GF-D8 (cell line): ENCODE data around the gene SFXN4.

ENCODE experiments used
- DNase-seq: peaks from one replicate; lab custom pipeline; 2025; lab: John Stamatoyannopoulos, UW

Gene SFXN4, protein sequence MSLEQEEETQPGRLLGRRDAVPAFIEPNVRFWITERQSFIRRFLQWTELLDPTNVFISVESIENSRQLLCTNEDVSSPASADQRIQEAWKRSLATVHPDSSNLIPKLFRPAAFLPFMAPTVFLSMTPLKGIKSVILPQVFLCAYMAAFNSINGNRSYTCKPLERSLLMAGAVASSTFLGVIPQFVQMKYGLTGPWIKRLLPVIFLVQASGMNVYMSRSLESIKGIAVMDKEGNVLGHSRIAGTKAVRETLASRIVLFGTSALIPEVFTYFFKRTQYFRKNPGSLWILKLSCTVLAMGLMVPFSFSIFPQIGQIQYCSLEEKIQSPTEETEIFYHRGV

DNA sequence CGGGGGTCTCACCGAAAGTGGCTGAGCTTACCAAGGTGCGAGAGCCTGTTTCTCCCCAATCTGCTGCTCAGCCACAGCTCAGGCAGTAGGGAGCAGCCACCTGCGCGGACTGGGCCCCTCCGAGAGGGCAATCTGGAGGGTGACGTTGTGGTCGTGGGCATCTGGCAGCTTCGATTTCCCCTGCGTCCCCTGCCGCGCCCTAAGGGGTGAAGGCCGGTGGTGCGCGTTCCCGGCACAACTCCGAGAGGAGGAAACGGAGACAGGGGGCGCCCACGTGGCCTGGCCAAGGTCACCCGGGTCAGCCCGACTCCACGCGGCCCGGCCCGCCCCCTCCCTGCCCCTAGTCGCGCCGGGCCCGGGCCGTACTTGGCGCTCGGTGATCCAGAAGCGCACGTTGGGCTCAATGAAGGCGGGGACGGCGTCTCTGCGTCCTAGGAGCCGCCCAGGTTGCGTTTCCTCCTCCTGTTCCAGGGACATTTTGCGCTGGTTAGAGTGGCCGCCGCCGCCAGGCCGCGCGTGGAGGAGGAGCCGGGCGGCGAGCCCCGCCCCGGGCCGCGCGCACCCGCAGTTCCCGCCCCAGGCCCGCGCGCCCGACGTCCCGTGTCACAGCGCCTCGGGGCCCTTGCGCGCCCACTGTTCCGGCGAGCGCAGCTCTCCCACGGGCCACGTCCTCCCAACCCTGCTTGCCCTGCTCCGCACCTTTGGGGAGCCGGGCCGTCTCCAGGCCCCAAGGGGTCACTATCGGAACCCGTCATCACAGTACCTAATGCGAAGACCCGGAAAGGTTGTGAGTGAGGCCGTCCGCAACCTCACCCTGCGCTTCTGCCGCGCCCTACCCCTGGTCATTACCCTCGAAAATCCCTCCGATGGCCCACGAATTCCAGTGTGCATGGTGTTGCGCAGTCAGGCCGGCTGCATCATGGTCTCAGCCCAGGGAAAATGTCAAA, at the start of gene SFXN4:
Gene SFXN4, minus strand, starts transcription at position 544 of the 947 bp plus-strand sequence. Its CDS starts 67 bp downstream, at position 477.
- DNase-seq, result peak; percentile 81

DNA sequence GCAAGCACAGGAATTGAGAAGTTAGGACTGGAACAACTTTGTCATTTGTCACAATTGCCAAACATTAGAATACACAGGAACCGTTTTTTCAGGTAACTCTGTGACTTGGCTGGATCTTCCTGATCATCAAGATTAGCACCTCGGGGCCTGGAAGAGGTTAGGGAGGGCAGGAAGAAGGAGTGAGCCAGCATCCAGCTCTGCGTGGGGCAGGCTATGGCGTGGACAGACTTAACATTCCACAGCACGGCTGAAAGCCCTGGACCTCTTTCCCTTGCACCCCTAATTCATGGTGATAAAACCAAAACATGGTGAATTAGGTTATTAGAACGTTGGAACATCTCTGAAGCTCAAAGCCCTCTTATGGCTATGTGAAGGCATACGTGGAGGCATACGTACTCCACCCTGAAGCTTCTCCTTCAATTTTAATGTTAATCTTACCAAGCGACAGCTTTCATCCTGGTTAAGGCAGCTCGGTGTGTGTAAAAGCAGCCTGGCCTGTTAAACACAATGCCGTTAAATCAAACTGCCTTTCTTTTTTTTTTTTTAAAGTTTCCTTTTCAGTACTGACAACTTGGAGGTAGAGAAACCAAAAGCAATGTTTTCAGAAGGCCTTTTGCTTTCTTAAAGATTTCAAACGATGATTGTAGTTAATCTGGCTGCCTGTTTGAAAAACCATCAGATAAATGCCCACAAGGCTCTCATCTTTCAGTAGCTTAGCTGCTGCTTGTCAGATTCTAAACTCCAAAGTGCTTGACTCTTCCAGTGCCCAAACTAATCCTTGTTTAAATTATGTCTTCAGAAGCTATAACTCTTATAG, 46.3 kb upstream of the SFXN4 start:
- DNase-seq, result no peak

DNA sequence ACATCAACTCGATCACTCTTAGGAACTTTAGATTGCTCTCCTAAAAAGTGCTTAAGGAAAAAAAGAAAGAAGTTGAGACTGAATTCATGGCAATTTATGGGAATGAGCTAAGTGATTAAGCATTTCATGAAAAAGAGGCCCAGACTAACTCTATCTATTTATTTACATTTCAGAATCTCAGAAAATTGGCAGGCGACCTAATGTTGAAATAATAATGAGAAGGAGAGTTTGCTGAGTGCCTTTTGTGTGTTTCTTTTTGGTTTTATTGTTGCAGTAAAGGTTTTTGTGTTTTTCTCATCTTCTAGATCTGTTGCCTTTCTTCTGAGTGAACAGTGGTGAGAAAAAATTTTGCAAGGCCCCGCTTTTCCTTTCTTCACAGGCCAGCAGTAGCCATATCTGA, 45.7 kb upstream of the SFXN4 start:
- DNase-seq, result no peak

DNA sequence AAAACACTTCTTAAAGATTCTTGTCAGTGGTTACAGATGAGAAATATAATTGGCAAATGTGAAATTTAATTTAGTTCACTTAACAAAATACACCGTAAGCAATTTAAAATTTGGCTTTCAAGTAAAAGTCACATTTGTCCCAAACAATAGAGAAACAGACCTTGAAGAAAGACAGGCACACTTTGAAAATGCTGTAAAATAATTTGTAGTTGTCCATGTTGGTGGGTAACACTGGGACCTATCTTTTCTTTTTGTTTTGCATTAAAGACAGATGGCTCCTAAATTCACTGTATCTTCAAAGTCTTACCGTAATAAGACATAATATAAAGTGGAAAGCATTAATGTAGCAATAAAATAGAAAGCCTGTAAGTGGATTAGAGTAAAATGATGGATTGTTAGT, 45.1 kb upstream of the SFXN4 start:
- DNase-seq, result no peak

DNA sequence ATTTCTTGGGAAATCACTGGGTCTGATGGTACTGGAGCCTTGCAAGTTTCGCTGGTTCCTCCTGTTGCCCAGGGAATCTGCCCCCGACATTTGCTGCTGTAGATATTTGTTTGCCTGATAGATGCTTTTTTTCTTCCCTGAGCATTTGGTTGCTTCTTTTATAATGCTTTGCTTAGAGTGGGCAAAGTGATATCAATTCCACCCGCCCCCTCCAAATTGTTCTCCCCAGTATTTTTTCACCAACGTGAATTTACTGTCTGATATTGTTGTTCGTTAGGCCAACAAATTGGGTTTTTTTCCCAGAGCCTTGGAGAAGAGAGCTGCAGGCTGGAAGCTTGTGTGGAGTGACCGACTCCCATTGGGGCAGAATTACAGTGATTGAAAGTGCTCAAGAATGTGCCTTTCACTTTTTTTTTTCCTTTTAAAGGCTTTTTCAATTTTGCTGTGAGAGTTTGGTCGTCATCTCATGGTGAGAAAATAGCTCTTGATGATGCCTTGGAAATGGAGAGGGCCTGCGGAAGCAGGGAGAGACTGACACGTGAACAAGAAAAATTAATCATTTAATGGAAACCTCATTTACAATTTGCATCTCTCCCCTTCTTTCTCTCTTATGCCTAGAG, 44.3 kb upstream of the SFXN4 start:
- DNase-seq, result no peak

DNA sequence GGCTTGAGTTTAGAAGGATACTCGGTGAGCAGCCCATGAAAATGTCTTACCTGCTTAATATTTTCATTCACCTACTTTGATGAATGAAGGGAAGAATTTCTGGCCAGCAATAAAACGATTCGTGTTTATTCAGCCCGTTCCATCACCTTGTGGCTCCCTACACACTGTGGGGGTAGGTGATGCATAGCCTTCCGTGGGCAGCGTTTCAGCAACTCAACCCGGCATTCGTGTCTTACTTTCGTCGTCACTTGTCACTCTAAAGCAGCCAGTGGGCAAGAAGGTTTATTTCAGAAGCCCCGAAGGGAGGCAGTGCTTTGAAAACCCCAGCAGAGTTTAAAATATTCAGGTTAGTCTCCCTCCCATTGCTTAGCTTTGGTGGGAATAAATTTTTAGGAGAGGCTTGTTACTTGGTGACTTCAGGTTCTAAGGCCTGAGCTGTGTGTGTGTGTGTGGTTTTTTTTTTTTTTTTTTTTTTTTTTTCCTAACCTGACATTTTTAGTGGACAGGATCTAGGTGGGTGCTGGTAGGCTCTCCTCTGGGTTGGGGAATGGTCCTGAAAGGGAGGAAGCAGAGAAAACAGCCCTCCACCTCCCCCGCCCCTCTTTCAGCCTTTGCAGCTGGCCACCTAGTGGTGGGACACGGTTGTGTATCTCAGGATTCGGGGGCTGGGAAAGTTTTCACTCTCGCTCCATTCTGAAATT, 43.7 kb upstream of the SFXN4 start:
- no peak for DNase-seq

DNA sequence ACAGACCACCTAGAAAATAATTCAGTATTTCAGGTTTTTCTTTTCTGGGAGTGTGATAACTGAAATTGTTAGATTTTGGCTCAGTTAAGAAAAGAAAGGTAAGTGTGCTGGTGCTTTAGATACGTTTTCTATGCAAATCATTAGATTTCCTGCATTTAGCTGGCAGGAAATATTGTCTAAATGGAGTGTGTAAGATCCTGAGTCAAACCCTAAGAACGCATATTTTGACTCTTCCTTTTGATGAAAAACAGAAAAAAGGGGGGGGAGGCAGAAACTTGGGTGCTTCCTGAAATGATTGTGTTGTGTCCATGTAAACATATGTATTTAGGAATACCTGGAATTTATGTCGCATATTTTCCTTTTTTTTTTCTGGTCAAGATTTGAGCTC, 43.0 kb upstream of the SFXN4 start:
- no peak for DNase-seq

DNA sequence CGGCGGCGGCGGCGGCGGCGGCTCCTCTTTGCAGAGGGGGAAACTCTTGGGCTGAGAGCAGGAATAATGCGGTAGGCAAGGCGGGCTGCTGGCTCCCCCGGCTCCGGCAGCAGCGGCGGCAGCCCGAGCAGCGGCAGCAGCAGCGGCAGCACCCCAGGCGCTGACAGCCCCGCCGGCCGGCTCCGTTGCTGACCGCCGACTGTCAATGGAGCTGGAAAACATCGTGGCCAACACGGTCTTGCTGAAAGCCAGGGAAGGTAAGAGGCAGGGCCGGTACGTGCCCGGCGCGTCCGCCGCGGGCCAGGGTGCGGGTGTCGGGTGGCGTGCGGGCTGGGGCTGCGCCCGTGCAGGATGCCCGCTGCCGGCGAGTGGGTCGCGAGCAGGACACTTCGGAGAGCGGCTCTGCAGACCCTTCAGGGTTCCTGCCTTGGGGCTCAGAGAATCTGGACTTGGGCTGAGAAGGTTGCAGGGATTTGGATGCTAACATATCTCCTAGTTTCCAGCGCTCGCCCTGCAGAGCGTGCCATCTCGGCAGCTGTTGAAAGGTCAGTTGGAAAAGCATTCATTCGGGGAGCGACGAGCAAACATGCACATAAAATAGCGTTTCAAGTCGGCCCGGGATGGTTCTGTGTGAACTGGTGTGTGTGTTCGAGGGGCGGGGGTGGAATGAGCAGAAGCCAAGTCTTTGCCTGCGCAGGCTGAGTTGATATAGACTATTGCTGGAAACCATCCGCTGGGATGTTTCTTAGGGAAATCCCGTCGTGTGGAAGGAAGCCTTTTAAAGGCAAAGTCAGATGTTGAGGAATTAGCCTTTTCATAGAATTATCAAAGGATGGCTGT, 42.4 kb upstream of the SFXN4 start:
- DNase-seq, result no peak

DNA sequence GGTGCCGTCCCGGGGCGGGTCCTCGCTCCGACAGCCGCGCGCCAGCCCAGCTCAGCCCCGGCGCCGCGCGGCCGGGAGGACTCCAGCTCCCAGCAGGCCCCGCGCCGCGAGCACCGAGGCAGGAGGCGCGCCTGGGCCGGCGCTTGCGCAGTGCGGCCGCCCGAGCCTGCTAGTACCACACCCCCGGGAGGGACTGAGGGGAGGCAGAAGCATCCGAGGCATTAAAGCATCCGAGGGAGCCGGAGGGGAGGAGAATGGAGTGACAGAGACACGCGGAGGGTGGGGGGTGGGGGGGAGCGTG, 41.8 kb upstream of the SFXN4 start, which contains the start of gene GRK5:
Gene GRK5, plus strand, starts transcription at position 206 of the 301 bp plus-strand sequence. CDS start 347 bp downstream, outside the sequence.
- peak; percentile 53 for DNase-seq

DNA sequence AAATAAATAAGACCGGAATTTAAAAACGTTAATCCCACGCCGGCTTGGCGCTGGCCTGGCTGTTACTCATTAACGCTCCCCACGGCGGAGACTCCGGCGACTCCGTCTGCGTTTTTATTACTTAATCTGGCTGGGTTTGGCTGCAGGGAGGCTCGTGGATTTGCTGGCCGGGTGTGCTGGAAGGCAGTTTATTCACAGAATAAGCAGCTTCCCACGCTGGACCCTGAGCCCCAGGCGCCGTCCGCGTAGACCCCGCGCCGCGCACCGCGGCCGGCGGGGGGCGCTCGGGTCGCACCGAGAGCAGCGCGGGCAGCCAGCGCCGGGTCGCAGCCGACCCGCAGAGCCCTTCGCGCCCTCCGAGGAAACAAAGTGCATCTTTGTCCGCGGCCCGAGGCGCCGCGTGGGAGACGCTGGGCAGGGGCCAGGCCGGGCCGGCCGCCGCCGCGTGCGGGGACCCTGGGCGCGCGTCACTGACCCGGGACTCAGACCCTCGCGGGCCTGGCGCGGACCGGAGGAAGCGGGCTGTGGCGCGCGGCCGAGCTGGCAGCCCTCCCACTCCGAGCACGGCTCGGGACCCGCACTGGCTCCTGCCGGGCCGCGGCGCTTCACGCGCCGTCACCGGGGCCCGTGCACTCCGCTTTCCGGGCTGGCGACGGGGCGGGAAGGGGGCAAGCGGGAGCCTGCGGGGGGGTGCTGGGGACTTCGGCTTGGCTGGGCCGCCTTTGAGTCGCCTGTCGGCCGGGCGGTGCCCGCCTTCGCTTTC, 41.3 kb upstream of the SFXN4 start:
- peak; percentile 29 for DNase-seq

DNA sequence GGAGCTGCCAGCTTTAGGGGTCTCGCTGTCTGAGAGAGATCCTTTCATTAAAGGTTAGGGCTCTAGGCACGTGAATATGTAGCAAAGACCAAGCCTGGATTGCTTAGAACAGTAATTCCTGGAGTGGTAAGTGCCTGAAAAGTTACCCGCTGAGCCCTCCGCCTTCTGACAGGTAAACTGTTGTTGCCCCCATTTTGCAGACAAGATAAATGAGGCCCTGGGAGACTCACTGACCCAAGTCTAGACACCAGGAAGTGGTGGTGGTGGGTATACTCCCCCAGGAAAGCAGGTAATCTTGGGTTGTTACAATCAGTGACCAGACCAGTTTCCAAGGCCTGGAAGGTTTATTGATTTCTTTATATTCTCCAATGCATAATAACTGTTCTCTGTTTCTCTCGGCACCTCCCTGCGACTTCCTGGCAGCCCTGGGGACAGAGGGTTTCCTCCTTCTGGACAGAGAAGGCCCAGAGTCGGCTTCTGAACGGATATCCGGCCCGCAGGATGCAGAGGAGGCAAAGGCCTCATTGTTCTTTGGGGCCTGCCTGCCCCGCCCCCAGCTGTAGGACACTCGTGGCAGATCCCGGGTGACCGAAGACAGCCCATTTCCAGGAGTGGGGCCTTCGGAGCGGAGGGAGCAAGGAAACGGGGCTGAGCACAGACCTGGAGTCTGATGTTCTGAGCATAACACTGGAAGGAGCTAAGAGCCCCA, 40.5 kb upstream of the SFXN4 start:
- peak; percentile 58 for DNase-seq

DNA sequence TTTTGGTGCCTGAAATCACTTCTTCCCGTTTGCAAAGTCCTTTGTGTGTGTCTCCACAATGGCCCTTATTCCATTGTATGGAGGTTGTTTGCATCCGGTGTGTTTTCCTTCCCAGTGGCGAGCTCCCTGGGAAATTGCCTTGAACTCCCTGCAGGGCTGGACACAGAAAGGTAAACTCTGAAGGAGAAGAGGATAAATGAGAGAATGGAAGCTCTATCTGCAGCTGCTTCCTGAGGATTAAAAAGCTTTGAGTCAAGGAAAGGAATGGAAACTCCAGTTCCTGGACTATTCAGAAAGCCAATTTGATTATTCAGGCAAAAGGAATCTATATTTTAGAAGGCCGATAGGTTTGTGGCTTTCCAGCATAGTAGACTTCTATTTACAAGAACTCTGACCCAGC, 37.5 kb upstream of the SFXN4 start:
- no peak for DNase-seq

DNA sequence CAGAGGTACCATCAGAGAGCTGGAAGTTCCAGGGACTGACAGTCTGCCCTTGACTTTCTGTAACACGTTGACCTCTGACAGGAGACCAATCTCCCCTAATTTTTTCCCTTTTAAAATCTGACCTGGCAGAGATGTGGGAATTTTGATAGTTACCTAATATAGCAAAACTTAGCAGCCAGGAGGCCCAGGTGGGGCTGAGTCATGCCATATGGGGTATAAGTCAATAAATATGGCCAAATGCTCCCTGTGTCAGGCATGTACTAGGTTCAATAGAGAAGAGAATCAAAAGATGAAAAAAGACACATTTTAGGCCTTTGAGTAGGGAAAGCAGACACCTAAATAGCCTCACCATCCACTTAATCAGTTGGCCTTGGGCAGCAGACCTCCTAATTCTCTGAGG, 35.7 kb upstream of the SFXN4 start:
- no peak for DNase-seq

DNA sequence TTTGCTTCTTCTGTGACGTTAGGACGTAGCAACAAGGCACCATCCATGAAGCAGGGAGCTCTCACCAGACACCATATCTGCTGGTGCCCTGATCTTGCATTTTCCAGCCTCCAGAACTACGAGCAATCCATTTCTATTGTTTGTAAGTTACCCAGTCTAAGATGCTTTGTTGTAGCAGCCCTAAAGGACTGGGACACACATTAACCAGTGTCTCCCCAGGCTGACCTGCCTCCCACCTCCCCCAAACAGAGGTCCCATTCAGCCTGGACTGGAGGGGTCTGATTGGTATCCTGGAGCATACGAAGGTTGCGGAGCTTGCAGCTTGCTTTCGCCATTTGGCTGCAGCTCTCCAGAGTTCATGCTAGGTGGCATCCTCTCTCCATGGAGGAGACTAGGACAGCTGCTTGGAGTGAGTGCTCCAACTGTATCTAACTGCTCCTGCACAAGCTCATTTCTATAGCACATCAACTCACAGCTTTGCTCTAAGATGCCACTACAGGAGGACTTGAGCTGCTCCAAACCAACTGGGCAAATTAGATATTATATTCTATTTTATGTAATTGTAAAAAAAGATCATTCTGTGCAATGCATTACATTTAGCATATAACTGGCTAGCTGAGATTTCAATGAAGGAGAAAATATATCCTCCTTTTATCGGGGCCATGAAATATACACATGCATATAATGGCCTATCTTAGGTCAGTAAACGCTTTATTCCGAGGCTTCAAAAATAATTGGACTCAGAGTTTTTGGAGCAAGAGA, 33.9 kb upstream of the SFXN4 start:
- peak; percentile 57 for DNase-seq

DNA sequence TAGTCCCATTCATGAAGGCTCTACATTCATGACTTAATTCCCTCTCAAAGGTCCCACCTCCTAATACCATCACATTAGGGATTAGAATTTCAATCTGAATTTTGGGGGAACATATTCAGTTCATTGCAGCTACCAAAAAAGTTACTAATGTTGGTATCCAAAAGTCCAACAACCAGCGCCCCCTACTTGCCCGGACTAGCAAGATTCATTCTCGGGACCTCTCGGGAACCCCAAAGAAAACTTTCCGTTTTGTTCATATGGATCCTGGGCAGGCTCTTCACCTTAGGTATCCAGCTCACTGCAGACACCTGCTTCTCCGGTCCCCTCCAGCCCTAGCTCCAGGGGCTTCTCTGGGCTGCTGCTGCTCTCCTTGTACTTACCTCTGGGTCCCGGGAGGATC, 32.9 kb upstream of the SFXN4 start:
- DNase-seq, result no peak

DNA sequence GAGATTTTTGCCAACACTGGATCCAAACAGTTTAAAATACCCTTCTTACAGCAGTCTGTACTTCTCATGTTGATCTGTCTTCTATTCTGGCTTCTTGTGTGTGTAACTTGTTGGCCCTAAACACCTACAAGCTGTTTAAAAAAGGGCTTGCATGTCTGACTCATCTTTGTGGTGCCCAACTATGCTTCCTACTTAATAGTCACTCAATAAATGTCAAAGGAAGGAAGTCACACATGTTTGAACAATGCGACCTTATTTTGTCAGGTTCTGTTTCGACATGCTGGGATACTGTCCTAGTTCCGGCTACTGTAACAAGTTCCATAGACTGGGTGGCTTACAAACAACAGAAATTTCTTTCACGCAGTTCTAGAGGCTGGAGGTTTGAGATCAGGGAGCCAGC, 32.4 kb upstream of the SFXN4 start:
- no peak for DNase-seq

DNA sequence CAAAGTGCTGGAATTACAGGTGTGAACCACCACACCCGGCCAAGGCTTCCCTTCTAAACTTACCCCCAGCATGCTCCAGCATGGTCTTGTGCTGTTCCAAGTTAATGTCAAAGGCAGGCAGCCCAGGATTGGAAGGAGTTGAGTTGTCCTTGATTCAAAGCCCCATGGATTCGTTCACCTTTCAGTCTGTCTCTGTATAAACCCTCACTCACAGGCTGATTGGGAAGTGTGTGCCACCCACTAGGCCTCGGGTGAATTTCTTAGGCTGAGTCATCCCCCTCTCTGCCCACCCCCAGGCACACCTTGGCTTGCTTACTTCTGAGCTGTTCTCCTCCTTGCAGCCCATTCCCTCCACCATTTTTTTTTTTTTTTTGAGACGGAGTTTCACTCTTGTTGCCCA, 26.4 kb upstream of the SFXN4 start:
- DNase-seq, result no peak
